HepG2 (cell line): ENCODE data around the gene TNP2. TPM values are rescaled to one million over a fixed set of nuclear protein-coding genes. Genes with fewer than 3 reads are reported as not detected.

Source experiments
- CEBPG ChIP-seq: IDR thresholded peaks from 2 replicates; pipeline ENCODE4 v1.6.1; 2016
- ERF ChIP-seq: IDR thresholded peaks from 2 replicates; pipeline ENCODE4 v1.6.1; 2018; ENCODE audit warnings: missing biosample characterization, missing genetic modification reagents
- GLI4 ChIP-seq: sonication (generic); formaldehyde crosslinking; IDR thresholded peaks from 2 replicates; pipeline ENCODE4 v1.5.1; 2020; ENCODE audit warnings: missing genetic modification reagents, mild to moderate bottlenecking, moderate library complexity, borderline replicate concordance
- HMGA1 ChIP-seq: sonication (generic); formaldehyde crosslinking; conservative IDR thresholded peaks from 2 replicates; pipeline ENCODE4 v1.4.0; 2020; ENCODE audit warnings: missing genetic modification reagents
- HOXA3 ChIP-seq: sonication (generic); formaldehyde crosslinking; IDR thresholded peaks from 2 replicates; pipeline ENCODE4 v1.5.0; 2020; ENCODE audit warnings: missing genetic modification reagents
- KDM1A ChIP-seq: IDR thresholded peaks from 2 replicates; pipeline ENCODE4 v1.6.1; 2016; ENCODE audit warnings: missing compliant biosample characterization
- MYC ChIP-seq: sonication (generic); formaldehyde crosslinking; IDR thresholded peaks from 2 replicates; pipeline ENCODE4 v1.9.0; 2021; ENCODE audit warnings: missing genetic modification reagents, borderline replicate concordance
- MYNN ChIP-seq: sonication (generic); formaldehyde crosslinking; IDR thresholded peaks from 2 replicates; pipeline ENCODE4 v1.4.0; 2020; ENCODE audit warnings: mild to moderate bottlenecking, low read depth, missing genetic modification reagents
- NFKBIZ ChIP-seq: IDR thresholded peaks from 2 replicates; pipeline ENCODE4 v1.6.1; 2018; ENCODE audit warnings: missing genetic modification reagents, missing compliant biosample characterization
- RELA ChIP-seq: sonication (generic); formaldehyde crosslinking; IDR thresholded peaks from 2 replicates; pipeline ENCODE4 v1.4.0; 2020; ENCODE audit warnings: missing genetic modification reagents
- TCF7 ChIP-seq: sonication (generic); IDR thresholded peaks from 2 replicates; pipeline ENCODE4 v1.6.1; 2016; ENCODE audit warnings: antibody characterized with exemption, low read depth
- ZBTB10 ChIP-seq: sonication (generic); formaldehyde crosslinking; IDR thresholded peaks from 2 replicates; pipeline ENCODE4 v1.4.0; 2020; ENCODE audit warnings: missing genetic modification reagents, borderline replicate concordance
- ZFP90 ChIP-seq: sonication (generic); formaldehyde crosslinking; IDR thresholded peaks from 2 replicates; pipeline ENCODE4 v1.8.0; 2022; ENCODE audit warnings: missing genetic modification reagents, mild to moderate bottlenecking, inconsistent platforms, borderline replicate concordance
- ZNF12 ChIP-seq: sonication (generic); formaldehyde crosslinking; IDR thresholded peaks from 2 replicates; pipeline ENCODE4 v1.5.0; 2020; ENCODE audit warnings: missing genetic modification reagents
- ZNF138 ChIP-seq: sonication (generic); formaldehyde crosslinking; IDR thresholded peaks from 2 replicates; pipeline ENCODE4 v1.5.0; 2020; ENCODE audit warnings: mild to moderate bottlenecking, low read depth, missing genetic modification reagents
- ZNF335 ChIP-seq: sonication (generic); formaldehyde crosslinking; IDR thresholded peaks from 2 replicates; pipeline ENCODE4 v1.4.0; 2020; ENCODE audit warnings: missing genetic modification reagents
- ZNF577 ChIP-seq: sonication (generic); formaldehyde crosslinking; IDR thresholded peaks from 2 replicates; pipeline ENCODE4 v1.4.0; 2020; ENCODE audit warnings: mild to moderate bottlenecking, low read depth, missing genetic modification reagents, borderline replicate concordance
- ZNF589 ChIP-seq: sonication (generic); formaldehyde crosslinking; conservative IDR thresholded peaks from 2 replicates; pipeline ENCODE4 v1.8.0; 2022; ENCODE audit warnings: mild to moderate bottlenecking, moderate library complexity, missing genetic modification reagents
- ZNF607 ChIP-seq: sonication (generic); formaldehyde crosslinking; IDR thresholded peaks from 2 replicates; pipeline ENCODE4 v1.5.1; 2020; ENCODE audit warnings: missing genetic modification reagents, mild to moderate bottlenecking, borderline replicate concordance
- polyA plus RNA-seq, 8 experiments: library from polyadenylated mRNA; depleted of rRNA in 3 of 8; stranded (reverse) in 7 of 8; unstranded in 1 of 8; fragments of >200 nt; fragmentation: Illumina TruSeq in 4 of 8; extraction: Trizol in 4 of 8; gene quantifications; 2 replicates each; pipeline versions ENCODE4 v1.2.1 to v1.2.3, GENCODE V29; 2011 to 2016; ENCODE audit warnings: low read depth in 4 of 8, missing spikeins in 1 of 8, mixed read lengths in 1 of 8; ENCODE audit not compliant: insufficient read depth in 1 of 8
- total RNA-seq, 5 experiments: library from RNA; depleted of rRNA; stranded (reverse); fragments of >200 nt; fragmentation: Illumina TruSeq; extraction: Trizol; gene quantifications; 2 replicates each; pipeline ENCODE4 v1.2.3, GENCODE V29; 2016; ENCODE audit warnings: low read depth in 1 of 5
- TF ChIP-seq, protein P1 (sequence below): sonication (generic); formaldehyde crosslinking; IDR thresholded peaks from 2 replicates; pipeline ENCODE4 v1.5.0; 2020; ENCODE audit warnings: missing genetic modification reagents
- TF ChIP-seq, protein P2 (sequence below): sonication (generic); formaldehyde crosslinking; IDR thresholded peaks from 2 replicates; pipeline ENCODE4 v1.4.0; 2020; ENCODE audit warnings: mild to moderate bottlenecking, missing genetic modification reagents

TNP2 gene
- total and polyA plus RNA-seq, 2 of the 13 experiments (the other 11 are each of a cell fraction or from before 2014, with no cell fraction given), result not detected

GRCh38 chr16:11278681-11279628 is 9.8 kb upstream of the TNP2 start (continued):
- TF ChIP-seq KDM1A (CRISPR knock-in tag) (0 out of 2 replicates have a peak, but pooled peaks have one; percentile 5), HOXA3 (no peak), GLI4 (CRISPR knock-in tag) (no peak; the same call in 1 of the 2 replicates), ZNF335 (no peak), ERF (CRISPR knock-in tag) (0 out of 2 replicates have a peak, but pooled peaks have one; percentile 21), ZNF589 (CRISPR knock-in tag) (no peak), TCF7 (no peak), ZFP90 (CRISPR knock-in tag) (0 out of 2 replicates have a peak, but pooled peaks have one; percentile 26), NFKBIZ (CRISPR knock-in tag) (peak; percentile 76), ZNF12 (CRISPR knock-in tag) (no peak), CEBPG (CRISPR knock-in tag) (0 out of 2 replicates have a peak, but pooled peaks have one; percentile 4), MYC (CRISPR knock-in tag) (peak; percentile 50; the same call in 1 of the 2 replicates), MYNN (no peak), ZNF138 (peak; percentile 1; the same call in 1 of the 2 replicates), HMGA1 (CRISPR knock-in tag) (0 out of 2 replicates have a peak, but pooled peaks have one; percentile 63), ZNF577 (CRISPR knock-in tag) (0 out of 2 replicates have a peak, but pooled peaks have one; percentile 37), ZNF607 (CRISPR knock-in tag) (0 out of 2 replicates have a peak, but pooled peaks have one; percentile 48), RELA (0 out of 2 replicates have a peak, but pooled peaks have one; percentile 19), ZBTB10 (no peak)
- TF ChIP-seq, protein P1, sequence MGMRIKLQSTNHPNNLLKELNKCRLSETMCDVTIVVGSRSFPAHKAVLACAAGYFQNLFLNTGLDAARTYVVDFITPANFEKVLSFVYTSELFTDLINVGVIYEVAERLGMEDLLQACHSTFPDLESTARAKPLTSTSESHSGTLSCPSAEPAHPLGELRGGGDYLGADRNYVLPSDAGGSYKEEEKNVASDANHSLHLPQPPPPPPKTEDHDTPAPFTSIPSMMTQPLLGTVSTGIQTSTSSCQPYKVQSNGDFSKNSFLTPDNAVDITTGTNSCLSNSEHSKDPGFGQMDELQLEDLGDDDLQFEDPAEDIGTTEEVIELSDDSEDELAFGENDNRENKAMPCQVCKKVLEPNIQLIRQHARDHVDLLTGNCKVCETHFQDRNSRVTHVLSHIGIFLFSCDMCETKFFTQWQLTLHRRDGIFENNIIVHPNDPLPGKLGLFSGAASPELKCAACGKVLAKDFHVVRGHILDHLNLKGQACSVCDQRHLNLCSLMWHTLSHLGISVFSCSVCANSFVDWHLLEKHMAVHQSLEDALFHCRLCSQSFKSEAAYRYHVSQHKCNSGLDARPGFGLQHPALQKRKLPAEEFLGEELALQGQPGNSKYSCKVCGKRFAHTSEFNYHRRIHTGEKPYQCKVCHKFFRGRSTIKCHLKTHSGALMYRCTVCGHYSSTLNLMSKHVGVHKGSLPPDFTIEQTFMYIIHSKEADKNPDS (CRISPR knock-in tag), result no peak
- TF ChIP-seq, protein P2, sequence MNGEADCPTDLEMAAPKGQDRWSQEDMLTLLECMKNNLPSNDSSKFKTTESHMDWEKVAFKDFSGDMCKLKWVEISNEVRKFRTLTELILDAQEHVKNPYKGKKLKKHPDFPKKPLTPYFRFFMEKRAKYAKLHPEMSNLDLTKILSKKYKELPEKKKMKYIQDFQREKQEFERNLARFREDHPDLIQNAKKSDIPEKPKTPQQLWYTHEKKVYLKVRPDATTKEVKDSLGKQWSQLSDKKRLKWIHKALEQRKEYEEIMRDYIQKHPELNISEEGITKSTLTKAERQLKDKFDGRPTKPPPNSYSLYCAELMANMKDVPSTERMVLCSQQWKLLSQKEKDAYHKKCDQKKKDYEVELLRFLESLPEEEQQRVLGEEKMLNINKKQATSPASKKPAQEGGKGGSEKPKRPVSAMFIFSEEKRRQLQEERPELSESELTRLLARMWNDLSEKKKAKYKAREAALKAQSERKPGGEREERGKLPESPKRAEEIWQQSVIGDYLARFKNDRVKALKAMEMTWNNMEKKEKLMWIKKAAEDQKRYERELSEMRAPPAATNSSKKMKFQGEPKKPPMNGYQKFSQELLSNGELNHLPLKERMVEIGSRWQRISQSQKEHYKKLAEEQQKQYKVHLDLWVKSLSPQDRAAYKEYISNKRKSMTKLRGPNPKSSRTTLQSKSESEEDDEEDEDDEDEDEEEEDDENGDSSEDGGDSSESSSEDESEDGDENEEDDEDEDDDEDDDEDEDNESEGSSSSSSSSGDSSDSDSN (CRISPR knock-in tag), result peak; percentile 66; the same call in 1 of the 2 replicates
